ENCODE results near the gene TOR1A.
A peak's percentile ranks its signal among the peaks of the same experiment; 100 is the strongest.

Gene TOR1A

GRCh38 chr9:129841071-129841470 is 17.1 kb upstream of the TOR1A start:
- no peaks in the 10 kb centered on the region for H3K27me3 ChIP-seq (replicated peaks in 2 of 5; ENCODE audit: control insufficient read depth in 4 of 5, insufficient read depth in 5 of 5, low read length in 4 of 5)
- WGBS (ENCODE audit: insufficient coverage) = 87% methylated on average over 4 of the region's 4 CpGs
- no peaks in the 10 kb centered on the region for H3K9me3 ChIP-seq (ENCODE audit: control extremely low read depth in 1 of 5, control insufficient read depth in 4 of 5, insufficient read depth in 2 of 5, low read depth in 1 of 5, low read length in 4 of 5)
- no peak for DNase-seq
- H3K36me3 ChIP-seq (ENCODE audit: control insufficient read depth in 4 of 4, insufficient read depth in 4 of 4, low read length in 3 of 4) = peaks cover 4 to 22% (median 12%) of the 10 kb centered on the region in 4 experiments
- no peak overlapping the region for H3K4me3 ChIP-seq (ENCODE audit: control insufficient read depth in 1 of 7, extremely low read depth in 1 of 7, insufficient read depth in 4 of 7, low read depth in 2 of 7, low read length in 6 of 7)
- ChIA-PET CTCF (interaction anchor here (0.9 to 1.0 kb wide), 2 partner anchors 13 to 20 kb away, joined by 3 read pairs; no protein-coding TSS in a partner anchor), POLR2A (interaction anchor here (0.6 kb wide), 1 partner anchor 532 kb away, joined by 5 read pairs; no protein-coding TSS in a partner anchor)
- peak overlapping the region in 1 of 2 experiments; percentile 2 for H3K27ac ChIP-seq (ENCODE audit: insufficient read depth in 1 of 2, low read depth in 1 of 2, low read length in 2 of 2, poor library complexity in 1 of 2, severe bottlenecking in 2 of 2)
- H3K4me1 ChIP-seq (ENCODE audit: control extremely low read depth in 1 of 4, control insufficient read depth in 4 of 4, insufficient read depth in 4 of 4, low read length in 3 of 4) = peaks cover 4 to 48% (median 39%) of the 10 kb centered on the region in 4 experiments

- Histone ChIP-seq H3K27me3 (replicated peaks in 2 of 5; ENCODE audit: control insufficient read depth in 4 of 5, insufficient read depth in 5 of 5, low read length in 4 of 5) (no peaks in the 10 kb centered on the region), H3K9me3 (ENCODE audit: control extremely low read depth in 1 of 5, control insufficient read depth in 4 of 5, insufficient read depth in 2 of 5, low read depth in 1 of 5, low read length in 4 of 5) (no peaks in the 10 kb centered on the region), H3K4me3 (ENCODE audit: control insufficient read depth in 1 of 7, extremely low read depth in 1 of 7, insufficient read depth in 4 of 7, low read depth in 2 of 7, low read length in 6 of 7) (peak overlapping the region in 1 of 7 experiments; percentile 28), H3K4me1 (ENCODE audit: control extremely low read depth in 1 of 4, control insufficient read depth in 4 of 4, insufficient read depth in 4 of 4, low read length in 3 of 4) (peaks cover 0 to 43% (median 37%) of the 10 kb centered on the region in 4 experiments), H3K36me3 (ENCODE audit: control insufficient read depth in 4 of 4, insufficient read depth in 4 of 4, low read length in 3 of 4) (peaks cover 4 to 22% (median 12%) of the 10 kb centered on the region in 4 experiments), H3K27ac (ENCODE audit: insufficient read depth in 1 of 2, low read depth in 1 of 2, low read length in 2 of 2, poor library complexity in 1 of 2, severe bottlenecking in 2 of 2) (peak overlapping the region in 1 of 2 experiments; percentile 36)
- WGBS (ENCODE audit: insufficient coverage) = 72% methylated on average over 3 of the region's 8 CpGs
- POLR2A ChIA-PET = interaction anchor here (0.6 kb wide), 1 partner anchor 20 kb away, joined by 4 read pairs; no protein-coding TSS in a partner anchor
- no peak for DNase-seq
- CTCF ChIA-PET = interaction anchor here (1.0 kb wide), 1 partner anchor 21 kb away, joined by 3 read pairs; no protein-coding TSS in a partner anchor
These were observed 16.1 kb upstream of the TOR1A start for GRCh38 chr9:129840034-129840433.

- peak overlapping the region in 1 of 7 experiments; percentile 28 for H3K4me3 ChIP-seq (ENCODE audit: control insufficient read depth in 1 of 7, extremely low read depth in 1 of 7, insufficient read depth in 4 of 7, low read depth in 2 of 7, low read length in 6 of 7)
These were observed 15.5 kb upstream of the TOR1A start for GRCh38 chr9:129839324-129840023.

GRCh38 chr9:129838707-129839259 is 14.8 kb upstream of the TOR1A start:
- H3K4me1 ChIP-seq (ENCODE audit: control extremely low read depth in 1 of 4, control insufficient read depth in 4 of 4, insufficient read depth in 4 of 4, low read length in 3 of 4) = peaks cover 6 to 52% (median 44%) of the 10 kb centered on the region in 4 experiments
- DNase-seq = no peak
- CTCF ChIA-PET = interaction anchor here (0.9 to 2.3 kb wide), 6 partner anchors 9 to 46 kb away, joined by 3 to 9 read pairs (median 4); no protein-coding TSS in a partner anchor

More at GRCh38 chr9:129839324-129840023, 15.5 kb upstream of the TOR1A start:
- peak overlapping the region in 1 of 2 experiments; percentile 36 for H3K27ac ChIP-seq (ENCODE audit: insufficient read depth in 1 of 2, low read depth in 1 of 2, low read length in 2 of 2, poor library complexity in 1 of 2, severe bottlenecking in 2 of 2)
- H3K9me3 ChIP-seq (ENCODE audit: control extremely low read depth in 1 of 5, control insufficient read depth in 4 of 5, insufficient read depth in 2 of 5, low read depth in 1 of 5, low read length in 4 of 5) = no peaks in the 10 kb centered on the region
- peaks cover 0 to 45% (median 38%) of the 10 kb centered on the region in 4 experiments for H3K4me1 ChIP-seq (ENCODE audit: control extremely low read depth in 1 of 4, control insufficient read depth in 4 of 4, insufficient read depth in 4 of 4, low read length in 3 of 4)
- H3K36me3 ChIP-seq (ENCODE audit: control insufficient read depth in 4 of 4, insufficient read depth in 4 of 4, low read length in 3 of 4) = peaks cover 4 to 22% (median 12%) of the 10 kb centered on the region in 4 experiments
- WGBS (ENCODE audit: insufficient coverage) = 74% methylated on average over 10 of the region's 10 CpGs
- ChIA-PET CTCF (interaction anchor here (1.1 to 2.3 kb wide), 4 partner anchors 9 to 46 kb away, joined by 3 to 9 read pairs (median 4); no protein-coding TSS in a partner anchor), POLR2A (interaction anchor here (0.6 to 1.1 kb wide), 2 partner anchors 21 to 22 kb away, joined by 3 to 4 read pairs; no protein-coding TSS in a partner anchor)
- DNase-seq = no peak
- H3K27me3 ChIP-seq (replicated peaks in 2 of 5; ENCODE audit: control insufficient read depth in 4 of 5, insufficient read depth in 5 of 5, low read length in 4 of 5) = no peaks in the 10 kb centered on the region

GRCh38 chr9:129836311-129837007 is 12.5 kb upstream of the TOR1A start:
- ChIA-PET CTCF (interaction anchor here (1.0 to 1.5 kb wide), 8 partner anchors 21 to 98 kb away, joined by 3 to 5 read pairs (median 4); no protein-coding TSS in a partner anchor), POLR2A (interaction anchor here (0.9 to 2.3 kb wide), 4 partner anchors 9 to 49 kb away, joined by 4 to 10 read pairs (median 4); no protein-coding TSS in a partner anchor)
- peaks cover 6 to 54% (median 45%) of the 10 kb centered on the region in 4 experiments for H3K4me1 ChIP-seq (ENCODE audit: control extremely low read depth in 1 of 4, control insufficient read depth in 4 of 4, insufficient read depth in 4 of 4, low read length in 3 of 4)
- DNase-seq = peak; percentile 42 to 78 (median 75)
- peak overlapping the region; percentile 65 to 91 for H3K27ac ChIP-seq (ENCODE audit: insufficient read depth in 1 of 2, low read depth in 1 of 2, low read length in 2 of 2, poor library complexity in 1 of 2, severe bottlenecking in 2 of 2)
- no peaks in the 10 kb centered on the region for H3K27me3 ChIP-seq (replicated peaks in 2 of 5; ENCODE audit: control insufficient read depth in 4 of 5, insufficient read depth in 5 of 5, low read length in 4 of 5)
- no peaks in the 10 kb centered on the region for H3K9me3 ChIP-seq (ENCODE audit: control extremely low read depth in 1 of 5, control insufficient read depth in 4 of 5, insufficient read depth in 2 of 5, low read depth in 1 of 5, low read length in 4 of 5)
- peaks cover 7 to 34% (median 21%) of the 10 kb centered on the region in 4 experiments for H3K36me3 ChIP-seq (ENCODE audit: control insufficient read depth in 4 of 4, insufficient read depth in 4 of 4, low read length in 3 of 4)
- 17% methylated on average over 16 of the region's 16 CpGs for WGBS (ENCODE audit: insufficient coverage)
- peak overlapping the region in 6 of 7 experiments; percentile 79 to 100 (median 92) for H3K4me3 ChIP-seq (ENCODE audit: control insufficient read depth in 1 of 7, extremely low read depth in 1 of 7, insufficient read depth in 4 of 7, low read depth in 2 of 7, low read length in 6 of 7)

More at GRCh38 chr9:129838707-129839259, 14.8 kb upstream of the TOR1A start:
- H3K9me3 ChIP-seq (ENCODE audit: control extremely low read depth in 1 of 5, control insufficient read depth in 4 of 5, insufficient read depth in 2 of 5, low read depth in 1 of 5, low read length in 4 of 5) = no peaks in the 10 kb centered on the region
- H3K36me3 ChIP-seq (ENCODE audit: control insufficient read depth in 4 of 4, insufficient read depth in 4 of 4, low read length in 3 of 4) = peaks cover 4 to 22% (median 12%) of the 10 kb centered on the region in 4 experiments
- POLR2A ChIA-PET = interaction anchor here (1.1 kb wide), 1 partner anchor 22 kb away, joined by 3 read pairs; no protein-coding TSS in a partner anchor
- no peaks in the 10 kb centered on the region for H3K27me3 ChIP-seq (replicated peaks in 2 of 5; ENCODE audit: control insufficient read depth in 4 of 5, insufficient read depth in 5 of 5, low read length in 4 of 5)
- WGBS (ENCODE audit: insufficient coverage) = 92% methylated on average over 10 of the region's 12 CpGs
- H3K27ac ChIP-seq (ENCODE audit: insufficient read depth in 1 of 2, low read depth in 1 of 2, low read length in 2 of 2, poor library complexity in 1 of 2, severe bottlenecking in 2 of 2) = peak overlapping the region in 1 of 2 experiments; percentile 30
- no peak overlapping the region for H3K4me3 ChIP-seq (ENCODE audit: control insufficient read depth in 1 of 7, extremely low read depth in 1 of 7, insufficient read depth in 4 of 7, low read depth in 2 of 7, low read length in 6 of 7)

GRCh38 chr9:129835860-129836223 is 11.9 kb upstream of the TOR1A start:
- 0% methylated on average over 10 of the region's 19 CpGs for WGBS (ENCODE audit: insufficient coverage)
- POLR2A ChIA-PET = interaction anchor here (0.8 to 2.3 kb wide), 5 partner anchors 9 to 49 kb away, joined by 4 to 10 read pairs (median 5); no protein-coding TSS in a partner anchor

More at GRCh38 chr9:129835860-129836223, 11.9 kb upstream of the TOR1A start:
- H3K4me3 ChIP-seq (ENCODE audit: control insufficient read depth in 1 of 7, extremely low read depth in 1 of 7, insufficient read depth in 4 of 7, low read depth in 2 of 7, low read length in 6 of 7) = peak overlapping the region; percentile 74 to 100 (median 89)
- no peaks in the 10 kb centered on the region for H3K9me3 ChIP-seq (ENCODE audit: control extremely low read depth in 1 of 5, control insufficient read depth in 4 of 5, insufficient read depth in 2 of 5, low read depth in 1 of 5, low read length in 4 of 5)
- CTCF ChIA-PET = interaction anchor here (1.1 to 1.4 kb wide), 2 partner anchors 47 to 49 kb away, joined by 4 read pairs; no protein-coding TSS in a partner anchor
- H3K27me3 ChIP-seq (replicated peaks in 2 of 5; ENCODE audit: control insufficient read depth in 4 of 5, insufficient read depth in 5 of 5, low read length in 4 of 5) = no peaks in the 10 kb centered on the region
- peaks cover 6 to 54% (median 45%) of the 10 kb centered on the region in 4 experiments for H3K4me1 ChIP-seq (ENCODE audit: control extremely low read depth in 1 of 4, control insufficient read depth in 4 of 4, insufficient read depth in 4 of 4, low read length in 3 of 4)
- DNase-seq = no peak
- peak overlapping the region; percentile 65 to 91 for H3K27ac ChIP-seq (ENCODE audit: insufficient read depth in 1 of 2, low read depth in 1 of 2, low read length in 2 of 2, poor library complexity in 1 of 2, severe bottlenecking in 2 of 2)
- H3K36me3 ChIP-seq (ENCODE audit: control insufficient read depth in 4 of 4, insufficient read depth in 4 of 4, low read length in 3 of 4) = peaks cover 7 to 39% (median 23%) of the 10 kb centered on the region in 4 experiments
